ENCODE results near the gene MAP3K5. TPM values are rescaled to one million over a fixed set of nuclear protein-coding genes. Genes with fewer than 3 reads are reported as not detected.

The MAP3K5 gene
- total RNA-seq, 1 donor from 2014 or later: 5.7 TPM

DNA sequence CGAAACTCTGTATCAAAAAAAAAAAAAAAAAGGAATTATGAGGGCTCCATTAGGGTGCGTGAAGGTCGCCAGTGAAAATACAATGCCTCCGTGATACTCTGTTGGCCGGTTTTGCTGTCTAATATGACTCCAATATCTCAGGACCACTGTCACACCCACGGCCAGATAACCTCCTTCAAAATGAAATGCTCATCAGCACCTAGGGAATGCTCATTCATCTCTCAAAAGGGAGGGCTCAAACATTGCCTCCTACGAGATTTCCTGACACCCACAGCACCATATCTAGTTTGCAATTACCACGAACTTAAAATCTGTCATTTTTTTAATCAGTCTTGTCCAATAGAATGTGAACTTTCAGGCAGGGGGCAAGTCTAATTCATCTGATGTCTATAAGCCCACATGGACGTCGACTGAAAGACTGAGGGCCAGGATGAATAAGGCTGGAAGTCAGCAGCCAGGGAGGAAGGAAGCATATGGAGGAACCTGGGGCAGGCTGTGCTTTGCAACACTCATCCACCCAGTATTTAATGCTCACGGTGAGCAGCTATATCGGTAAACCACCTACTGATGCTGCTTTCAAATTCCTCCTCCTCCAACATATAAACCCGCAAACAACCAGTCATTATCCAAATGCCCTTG lies 42.8 kb downstream of the MAP3K5 start:
- TF ChIP-seq, protein P1, sequence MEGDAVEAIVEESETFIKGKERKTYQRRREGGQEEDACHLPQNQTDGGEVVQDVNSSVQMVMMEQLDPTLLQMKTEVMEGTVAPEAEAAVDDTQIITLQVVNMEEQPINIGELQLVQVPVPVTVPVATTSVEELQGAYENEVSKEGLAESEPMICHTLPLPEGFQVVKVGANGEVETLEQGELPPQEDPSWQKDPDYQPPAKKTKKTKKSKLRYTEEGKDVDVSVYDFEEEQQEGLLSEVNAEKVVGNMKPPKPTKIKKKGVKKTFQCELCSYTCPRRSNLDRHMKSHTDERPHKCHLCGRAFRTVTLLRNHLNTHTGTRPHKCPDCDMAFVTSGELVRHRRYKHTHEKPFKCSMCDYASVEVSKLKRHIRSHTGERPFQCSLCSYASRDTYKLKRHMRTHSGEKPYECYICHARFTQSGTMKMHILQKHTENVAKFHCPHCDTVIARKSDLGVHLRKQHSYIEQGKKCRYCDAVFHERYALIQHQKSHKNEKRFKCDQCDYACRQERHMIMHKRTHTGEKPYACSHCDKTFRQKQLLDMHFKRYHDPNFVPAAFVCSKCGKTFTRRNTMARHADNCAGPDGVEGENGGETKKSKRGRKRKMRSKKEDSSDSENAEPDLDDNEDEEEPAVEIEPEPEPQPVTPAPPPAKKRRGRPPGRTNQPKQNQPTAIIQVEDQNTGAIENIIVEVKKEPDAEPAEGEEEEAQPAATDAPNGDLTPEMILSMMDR (IDR thresholded peaks at IDR 0.05; ENCODE audit: insufficient read depth, low read length, poor library complexity, severe bottlenecking): no peak
- Histone ChIP-seq H3K36me3 (ENCODE audit: control insufficient read depth, insufficient read depth, low read length) (no peaks in the 10 kb centered on the region), H3K27me3 (ENCODE audit: control insufficient read depth, insufficient read depth, low read length) (no peaks in the 10 kb centered on the region), H3K4me3 (ENCODE audit: low read depth, low read length) (no peak overlapping the region)
- DNase-seq (ENCODE audit: low read depth): no peak

DNA sequence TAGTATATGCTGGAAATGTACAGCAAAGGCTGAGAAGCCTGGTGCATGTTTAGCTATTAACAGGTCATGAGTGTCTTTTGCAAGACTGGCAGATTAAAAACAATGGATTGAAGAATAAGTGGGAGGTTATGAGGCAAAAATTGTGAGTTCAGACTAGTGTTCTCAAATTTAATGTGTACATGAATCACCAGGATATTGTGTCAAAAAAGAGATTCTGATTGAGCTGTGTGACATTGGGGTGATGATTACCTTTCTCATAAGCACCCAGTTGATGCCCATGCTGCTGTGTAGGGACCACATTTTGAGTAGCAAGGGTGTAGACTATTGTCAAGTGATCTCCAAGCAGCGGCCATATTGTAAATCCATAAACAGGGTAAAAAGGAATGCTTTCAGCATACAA lies 44.8 kb downstream of the MAP3K5 start:
- Histone ChIP-seq H3K36me3 (ENCODE audit: control insufficient read depth, insufficient read depth, low read length) (no peaks in the 10 kb centered on the region), H3K4me3 (ENCODE audit: low read depth, low read length) (no peak overlapping the region), H3K27me3 (ENCODE audit: control insufficient read depth, insufficient read depth, low read length) (no peaks in the 10 kb centered on the region)
- TF ChIP-seq, protein P1 (IDR thresholded peaks at IDR 0.05; ENCODE audit: insufficient read depth, low read length, poor library complexity, severe bottlenecking): no peak
- no peak for DNase-seq (ENCODE audit: low read depth)

DNA sequence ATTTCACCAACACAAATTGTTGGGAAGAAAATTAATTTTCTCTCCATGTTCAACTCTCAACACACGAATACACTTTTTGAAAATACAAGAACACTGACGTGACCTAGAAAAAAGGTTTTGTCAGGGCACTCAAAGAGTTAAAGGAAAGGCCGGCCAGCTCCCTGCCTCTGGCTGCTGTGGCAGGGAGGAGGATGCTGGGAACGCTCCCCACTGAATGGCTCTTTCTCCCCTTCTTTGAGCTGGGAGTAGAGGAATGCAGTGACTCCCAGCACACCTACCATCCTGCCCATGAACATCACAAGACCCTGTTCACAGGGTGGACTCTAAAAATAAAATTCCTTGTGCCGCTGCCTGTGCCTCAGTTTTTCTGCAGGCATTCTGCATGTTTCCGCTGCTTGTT lies 47.0 kb downstream of the MAP3K5 start:
- no peak for DNase-seq (ENCODE audit: low read depth)
- H3K27me3 ChIP-seq (ENCODE audit: control insufficient read depth, insufficient read depth, low read length): no peaks in the 10 kb centered on the region
- no peak overlapping the region for H3K4me3 ChIP-seq (ENCODE audit: low read depth, low read length)
- TF ChIP-seq, protein P1 (IDR thresholded peaks at IDR 0.05; ENCODE audit: insufficient read depth, low read length, poor library complexity, severe bottlenecking): no peak
- no peaks in the 10 kb centered on the region for H3K36me3 ChIP-seq (ENCODE audit: control insufficient read depth, insufficient read depth, low read length)

DNA sequence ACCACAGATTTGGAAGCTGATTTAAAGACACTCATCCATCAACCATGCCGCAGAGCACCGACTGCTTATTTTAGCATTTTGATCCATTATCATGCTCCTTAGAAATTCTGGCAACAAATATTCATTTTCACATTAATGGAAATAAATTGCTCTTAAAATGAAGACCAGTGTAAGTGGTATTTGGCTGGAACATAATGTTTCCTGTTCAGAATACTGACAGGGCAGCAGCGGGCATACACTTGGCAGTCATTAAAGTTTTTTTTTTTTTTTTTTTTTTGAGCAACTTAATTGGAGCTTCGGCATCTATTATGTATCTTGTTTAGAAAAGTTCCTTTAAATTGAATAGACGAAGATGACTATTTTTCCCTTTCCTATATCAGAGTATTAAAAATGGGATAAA lies 47.4 kb downstream of the MAP3K5 start:
- H3K36me3 ChIP-seq (ENCODE audit: control insufficient read depth, insufficient read depth, low read length): no peaks in the 10 kb centered on the region
- no peak overlapping the region for H3K4me3 ChIP-seq (ENCODE audit: low read depth, low read length)
- no peak for DNase-seq (ENCODE audit: low read depth)
- TF ChIP-seq, protein P1 (IDR thresholded peaks at IDR 0.05; ENCODE audit: insufficient read depth, low read length, poor library complexity, severe bottlenecking): no peak
- H3K27me3 ChIP-seq (ENCODE audit: control insufficient read depth, insufficient read depth, low read length): no peaks in the 10 kb centered on the region

DNA sequence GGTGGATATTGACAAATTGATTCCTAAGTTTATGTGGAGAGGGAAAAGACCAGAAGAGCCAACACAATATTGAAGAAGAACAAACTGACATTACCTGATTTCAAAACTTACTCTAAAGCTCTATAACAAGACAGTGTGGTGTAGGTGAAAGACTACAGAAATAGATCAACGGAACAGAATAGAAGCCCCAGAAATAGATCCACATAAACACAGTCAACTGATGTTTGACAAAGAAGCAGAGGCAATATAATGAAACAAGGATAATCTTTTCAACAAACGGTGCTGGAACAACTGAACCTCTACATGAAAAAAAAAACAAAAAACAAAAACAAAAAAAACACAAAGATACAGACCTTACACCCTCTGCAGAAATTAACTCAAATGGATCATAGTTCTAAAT lies 50.2 kb downstream of the MAP3K5 start:
- Histone ChIP-seq H3K27me3 (ENCODE audit: control insufficient read depth, insufficient read depth, low read length) (no peaks in the 10 kb centered on the region), H3K36me3 (ENCODE audit: control insufficient read depth, insufficient read depth, low read length) (no peaks in the 10 kb centered on the region), H3K4me3 (ENCODE audit: low read depth, low read length) (no peak overlapping the region)
- DNase-seq (ENCODE audit: low read depth): no peak
- TF ChIP-seq, protein P1 (IDR thresholded peaks at IDR 0.05; ENCODE audit: insufficient read depth, low read length, poor library complexity, severe bottlenecking): no peak

All from kidney epithelial cell (primary cell).